ENCODE results near the gene DACT1. TPM values are rescaled to one million over a fixed set of nuclear protein-coding genes. Genes with fewer than 3 reads are reported as not detected.

Gene DACT1
- total and polyA plus RNA-seq, 2 of the 13 experiments (the other 11 are each of a cell fraction or from before 2014, with no cell fraction given): 0.01 TPM; not detected in 1

GRCh38 chr14:58656671-58657411, 19.1 kb downstream of the DACT1 start (continued):
- no peak for TF ChIP-seq ZNF83 (CRISPR knock-in tag; IDR thresholded peaks at IDR 0.05; ENCODE audit: borderline replicate concordance)
- TF ChIP-seq RFXAP (CRISPR knock-in tag; IDR thresholded peaks at IDR 0.05; ENCODE audit: borderline replicate concordance): no peak
- no peak for TF ChIP-seq RXRB (CRISPR knock-in tag; IDR thresholded peaks at IDR 0.05; ENCODE audit: borderline replicate concordance)
- TF ChIP-seq ZNF678 (CRISPR knock-in tag; IDR thresholded peaks at IDR 0.05): no peak

GRCh38 chr14:58659061-58659460, 21.3 kb downstream of the DACT1 start:
- H3K27me3 ChIP-seq (ENCODE audit: control insufficient read depth in 1 of 2, insufficient read depth in 2 of 2, low read length in 2 of 2): no peaks in the 10 kb centered on the region
- H2AFZ ChIP-seq (ENCODE audit: low read length): no peak overlapping the region
- intact Hi-C loops (cut with micrococcal nuclease; ENCODE audit: unreplicated experiment) (no loop called here), in situ Hi-C loops (cut with HindIII; ENCODE audit: extremely low pct_ligation_motif_present, low pct_unique_long_range_greater_than_20kb) (no loop called here)
- ChIA-PET CTCF (ENCODE audit: low intra/inter-chr PET ratio, low total read pairs) (no interaction called here), POLR2A (no interaction called here)
- H3K79me2 ChIP-seq (ENCODE audit: insufficient read depth, low read length): no peaks in the 10 kb centered on the region
- FAIRE-seq (no peak), DNase-seq (ENCODE audit: low spot score) (no peak), ATAC-seq (no peak)
- no peak for TF ChIP-seq ZNF496 (CRISPR knock-in tag; IDR thresholded peaks at IDR 0.05; ENCODE audit: insufficient replicate concordance)
- no peak for TF ChIP-seq ELK4 (CRISPR knock-in tag; IDR thresholded peaks at IDR 0.05; ENCODE audit: borderline replicate concordance)
- TF ChIP-seq ZBTB39 (CRISPR knock-in tag; IDR thresholded peaks at IDR 0.05): no peak
- TF ChIP-seq SP5 (CRISPR knock-in tag; IDR thresholded peaks at IDR 0.05; ENCODE audit: borderline replicate concordance, low read depth): no peak
- TF ChIP-seq ZFP90 (CRISPR knock-in tag; IDR thresholded peaks at IDR 0.05; ENCODE audit: borderline replicate concordance): no peak
- no peaks in the 10 kb centered on the region for H3K4me1 ChIP-seq (ENCODE audit: insufficient read depth, low read length)
- H3K4me2 ChIP-seq (ENCODE audit: low read depth, low read length): no peak overlapping the region
- H3K9ac ChIP-seq (ENCODE audit: insufficient read depth, low read depth, low read length): no peak overlapping the region
- no peaks in the 10 kb centered on the region for H3K36me3 ChIP-seq (replicated peaks in 1 of 2; ENCODE audit: control insufficient read depth in 1 of 2, insufficient read depth in 2 of 2, low read length in 2 of 2)
- no TSS peak for BruUV-seq (replicated peaks)
- 4% methylated on average over 1 of the region's 1 CpG for WGBS (ENCODE audit: low lambda C conversion rate)
- no peak overlapping the region for H3K27ac ChIP-seq (ENCODE audit: extremely low read length, insufficient read depth, low read length)
- no peak overlapping the region for H3K4me3 ChIP-seq (replicated peaks in 1 of 3; ENCODE audit: insufficient read depth in 1 of 3, low read depth in 2 of 3, low read length in 3 of 3)
- H3K9me3 ChIP-seq (ENCODE audit: low read length): no peaks in the 10 kb centered on the region
- H4K20me1 ChIP-seq (ENCODE audit: insufficient read depth, low read length): no peaks in the 10 kb centered on the region

All from HepG2 (cell line).